Lower leg skin (tissue), 4 donors: ENCODE results near the gene ACOX3. TPM values are rescaled to one million over a fixed set of nuclear protein-coding genes. Genes with fewer than 3 reads are reported as not detected.

Experiments
- DNase-seq, 2 donors: peaks; one replicate each; pipeline ENCODE4 v3.0.0-alpha.2; 2019; ENCODE audit warnings: low spot score in 2 of 2
- H3K4me3 ChIP-seq: fragments of 200-600 bp; sonication (generic); 2 replicates; pipeline ENCODE4 v1.5.1; 2017; ENCODE audit warnings: mild to moderate bottlenecking, low read depth; ENCODE audit not compliant: poor library complexity, severe bottlenecking
- CTCF ChIP-seq, 3 donors: fragments of 450-650 bp; IDR thresholded peaks; one replicate each; pipeline ENCODE4 v1.5.1; 2016; ENCODE audit warnings: antibody characterized with exemption in 3 of 3, mild to moderate bottlenecking in 3 of 3, moderate library complexity in 2 of 3
- POLR2A ChIP-seq, 2 donors: fragments of 450-650 bp; IDR thresholded peaks; one replicate each; pipeline ENCODE4 v1.6.1; 2016 to 2017; ENCODE audit warnings: antibody characterized with exemption in 2 of 2, mild to moderate bottlenecking in 1 of 2, moderate library complexity in 1 of 2
- WGBS, 2 donors: methylation state at CpG; one replicate each; pipeline ENCODE4 v1.1.5; 2018; 5-methylcytosine and 5-hydroxymethylcytosine counted together
- intact Hi-C: fragments of 100-400 bp; cut with DNase I; formaldehyde crosslinking; loops from one replicate; pipeline ENCODE4 v1.15.0; 2023; ENCODE audit warnings: low total_unique reads
- total RNA-seq, 4 donors: library from RNA; depleted of rRNA; stranded (reverse); fragments of >200 nt; gene quantifications; one replicate each; pipeline ENCODE4 v1.1.0, GENCODE V29; 2016

Gene ACOX3
- total RNA-seq, 4 donors from 2014 or later = 37.5 to 55.9 (median 41.2) TPM

DNA sequence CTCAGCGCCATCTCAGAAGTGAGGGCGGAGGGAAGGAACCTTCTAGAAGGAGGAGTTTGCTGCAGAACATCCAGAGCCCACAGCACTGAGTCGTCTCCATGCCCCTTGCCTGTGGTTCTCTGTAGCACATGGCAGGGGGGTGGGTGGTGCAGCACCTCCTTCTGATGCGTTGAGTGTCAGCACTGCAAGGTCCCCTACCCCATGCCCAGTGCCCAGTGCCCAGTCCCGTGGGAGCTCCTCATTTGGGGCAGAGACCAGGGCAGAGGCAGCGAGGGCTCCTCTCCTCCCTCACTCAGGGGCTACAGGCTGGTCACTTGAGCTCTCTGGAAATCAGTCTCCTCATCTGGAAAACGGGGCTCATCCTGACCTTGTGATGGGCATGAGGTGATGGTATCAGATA is 92.9 kb downstream of the ACOX3 start:
- 66 to 72% methylated on average over 5 to 6 of the region's 7 CpGs for WGBS, 2 donors
- H3K4me3 ChIP-seq = no peak overlapping the region
- TF ChIP-seq POLR2A (IDR thresholded peaks at IDR 0.05) (no peak), CTCF (IDR thresholded peaks at IDR 0.05) (no peak)
- intact Hi-C loops = no loop called here
- DNase-seq = peak in 1 of 2 donors; percentile 80

- TF ChIP-seq POLR2A (IDR thresholded peaks at IDR 0.05) = no peak
- TF ChIP-seq CTCF (IDR thresholded peaks at IDR 0.05) = no peak
- intact Hi-C loops = no loop called here
- 69% methylated on average over 8 to 9 of the region's 16 CpGs for WGBS, 2 donors
- no peak overlapping the region for H3K4me3 ChIP-seq
- peak in 1 of 2 donors; percentile 75 for DNase-seq
Measured at GRCh38 chr4:8346838-8347605, 93.5 kb downstream of the ACOX3 start.

GRCh38 chr4:8345946-8346814 is 94.3 kb downstream of the ACOX3 start:
- H3K4me3 ChIP-seq = no peak overlapping the region
- 86 to 87% methylated on average over 36 to 38 of the region's 39 CpGs for WGBS, 2 donors
- DNase-seq = peak in 1 of 2 donors; percentile 82
- intact Hi-C loops = no loop called here
- TF ChIP-seq CTCF (IDR thresholded peaks at IDR 0.05) = no peak
- no peak for TF ChIP-seq POLR2A (IDR thresholded peaks at IDR 0.05)

DNA sequence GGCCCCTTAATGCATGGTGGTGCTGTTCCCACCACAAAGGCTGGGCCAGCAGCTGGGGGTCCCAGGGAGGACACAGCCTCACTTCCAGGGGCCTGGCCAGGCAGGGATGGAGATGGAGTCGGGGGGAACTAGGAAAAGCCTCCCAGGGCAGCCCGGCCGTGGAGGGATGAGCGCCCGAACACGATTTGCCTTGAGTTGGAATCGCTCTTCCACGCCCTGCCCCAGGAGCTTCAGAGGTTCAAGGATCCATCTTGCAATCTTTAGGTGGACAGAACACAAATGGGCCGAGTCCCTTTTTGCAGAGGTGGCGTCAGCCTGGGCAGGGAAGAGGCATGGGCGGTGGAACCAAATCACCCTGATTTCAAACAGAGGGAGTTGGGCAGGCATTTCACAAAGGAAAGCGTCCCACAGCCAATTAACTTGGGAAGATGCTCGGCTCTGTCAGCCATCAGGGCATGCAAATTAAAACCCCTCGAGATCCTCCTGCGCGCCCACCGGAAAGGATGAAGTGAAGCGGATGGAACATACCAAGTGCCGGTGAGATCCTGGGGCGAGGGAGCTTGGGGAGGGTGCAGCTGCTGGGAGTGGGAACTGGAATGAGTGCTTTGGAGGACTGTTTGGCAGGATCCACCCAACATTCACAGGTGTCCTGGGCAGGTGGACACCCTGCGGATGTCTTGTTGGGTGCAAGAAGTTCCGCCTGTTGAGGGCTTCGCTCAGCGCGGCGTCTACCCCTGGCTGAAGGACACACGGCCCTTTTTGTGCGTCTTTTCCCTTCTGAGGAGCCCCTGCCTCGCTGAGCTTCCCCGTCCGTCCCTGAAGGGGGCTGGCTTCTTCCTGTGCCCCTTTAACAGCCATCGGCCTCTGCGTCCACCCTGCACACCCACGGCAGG is 95.2 kb downstream of the ACOX3 start:
- intact Hi-C loops = no loop called here
- WGBS, 2 donors = 91 to 93% methylated on average over 34 of the region's 34 CpGs
- TF ChIP-seq CTCF (IDR thresholded peaks at IDR 0.05) (no peak), POLR2A (IDR thresholded peaks at IDR 0.05) (no peak)
- no peak overlapping the region for H3K4me3 ChIP-seq
- peak in 1 of 2 donors; percentile 80 for DNase-seq

GRCh38 chr4:8344377-8344776 is 96.1 kb downstream of the ACOX3 start:
- WGBS, 2 donors = 76 to 78% methylated on average over 14 of the region's 14 CpGs
- TF ChIP-seq CTCF (IDR thresholded peaks at IDR 0.05) (no peak), POLR2A (IDR thresholded peaks at IDR 0.05) (no peak)
- H3K4me3 ChIP-seq = no peak overlapping the region
- intact Hi-C loops = no loop called here
- DNase-seq = peak in 1 of 2 donors; percentile 69
